ENCODE data around the gene OR2M4. TPM values are rescaled to one million over a fixed set of nuclear protein-coding genes. Genes with fewer than 3 reads are reported as not detected.
"Not testable (repeated sequence)": the region's sequence is repeated elsewhere in the genome, so short reads cannot be mapped to it uniquely, and the experiment has no call there.

The OR2M4 gene
- polyA plus RNA-seq, 2 donors: not detected

GRCh38 chr1:248243204-248243603 is 12.0 kb downstream of the OR2M4 start:
- no peaks in the 10 kb centered on the region for H3K36me3 ChIP-seq (ENCODE audit: control insufficient read depth in 2 of 2, insufficient read depth in 2 of 2, low read length in 1 of 2)
- H3K27ac ChIP-seq (ENCODE audit: low read depth in 2 of 2, low read length in 1 of 2): no peak overlapping the region
- peaks cover 0 to 4% of the 10 kb centered on the region in 2 donors for H3K9me3 ChIP-seq (ENCODE audit: control insufficient read depth in 2 of 2, insufficient read depth in 1 of 2, low read depth in 1 of 2, low read length in 1 of 2)
- peaks cover 0 to 3% of the 10 kb centered on the region in 2 donors for H3K27me3 ChIP-seq (ENCODE audit: control insufficient read depth in 1 of 2, insufficient read depth in 2 of 2, low read length in 2 of 2)
- H3K4me1 ChIP-seq (ENCODE audit: control insufficient read depth in 2 of 2, insufficient read depth in 2 of 2, low read length in 1 of 2): no peaks in the 10 kb centered on the region
- WGBS, 2 donors: 18 to 21% methylated on average over 14 of the region's 14 CpGs
- H3K4me3 ChIP-seq (ENCODE audit: low read depth in 1 of 2, low read length in 2 of 2): no peak overlapping the region

- H3K4me1 ChIP-seq (ENCODE audit: control insufficient read depth in 2 of 2, insufficient read depth in 2 of 2, low read length in 1 of 2); H3K36me3 ChIP-seq (ENCODE audit: control insufficient read depth in 2 of 2, insufficient read depth in 2 of 2, low read length in 1 of 2); H3K9me3 ChIP-seq (ENCODE audit: control insufficient read depth in 2 of 2, insufficient read depth in 1 of 2, low read depth in 1 of 2, low read length in 1 of 2); H3K4me3 ChIP-seq (ENCODE audit: low read depth in 1 of 2, low read length in 2 of 2); H3K27ac ChIP-seq (ENCODE audit: low read depth in 2 of 2, low read length in 1 of 2); H3K27me3 ChIP-seq (ENCODE audit: control insufficient read depth in 1 of 2, insufficient read depth in 2 of 2, low read length in 2 of 2): not testable (repeated sequence)
- WGBS, 2 donors: 62 to 78% methylated on average over 1 of the region's 1 CpG
These were observed 28.1 kb downstream of the OR2M4 start for GRCh38 chr1:248259309-248259708.

GRCh38 chr1:248268178-248268577 is 37.0 kb downstream of the OR2M4 start:
- Histone ChIP-seq H3K27ac (ENCODE audit: low read depth in 2 of 2, low read length in 1 of 2) (no peak overlapping the region), H3K27me3 (ENCODE audit: control insufficient read depth in 1 of 2, insufficient read depth in 2 of 2, low read length in 2 of 2) (no peaks in the 10 kb centered on the region), H3K36me3 (ENCODE audit: control insufficient read depth in 2 of 2, insufficient read depth in 2 of 2, low read length in 1 of 2) (no peaks in the 10 kb centered on the region), H3K9me3 (ENCODE audit: control insufficient read depth in 2 of 2, insufficient read depth in 1 of 2, low read depth in 1 of 2, low read length in 1 of 2) (no peaks in the 10 kb centered on the region), H3K4me3 (ENCODE audit: low read depth in 1 of 2, low read length in 2 of 2) (no peak overlapping the region), H3K4me1 (ENCODE audit: control insufficient read depth in 2 of 2, insufficient read depth in 2 of 2, low read length in 1 of 2) (no peaks in the 10 kb centered on the region)
- 71 to 73% methylated on average over 4 of the region's 4 CpGs for WGBS, 2 donors

DNA sequence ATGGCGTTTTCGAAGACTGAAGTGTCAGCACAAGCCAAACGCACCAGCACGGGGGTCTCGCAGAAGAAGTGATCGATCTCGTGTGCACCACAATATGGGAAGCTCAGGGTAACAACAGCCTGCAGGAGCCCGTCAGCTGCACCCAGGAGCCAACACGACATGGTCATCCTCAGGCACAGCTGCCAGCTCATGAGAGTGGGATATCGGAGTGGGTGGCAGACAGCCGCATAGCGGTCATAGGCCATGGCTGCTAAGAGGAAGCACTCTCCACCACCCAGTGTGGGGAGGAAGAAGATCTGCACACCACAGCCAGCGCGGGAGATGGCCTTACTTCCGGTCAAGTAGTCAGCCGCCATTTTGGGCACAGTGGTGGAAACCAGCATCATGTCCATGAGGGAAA is 42.0 kb downstream of the OR2M4 start:
- 84 to 90% methylated on average over 5 to 13 of the region's 16 CpGs for WGBS, 2 donors
- H3K27me3 ChIP-seq (ENCODE audit: control insufficient read depth in 1 of 2, insufficient read depth in 2 of 2, low read length in 2 of 2); H3K9me3 ChIP-seq (ENCODE audit: control insufficient read depth in 2 of 2, insufficient read depth in 1 of 2, low read depth in 1 of 2, low read length in 1 of 2); H3K27ac ChIP-seq (ENCODE audit: low read depth in 2 of 2, low read length in 1 of 2); H3K36me3 ChIP-seq (ENCODE audit: control insufficient read depth in 2 of 2, insufficient read depth in 2 of 2, low read length in 1 of 2); H3K4me3 ChIP-seq (ENCODE audit: low read depth in 1 of 2, low read length in 2 of 2); H3K4me1 ChIP-seq (ENCODE audit: control insufficient read depth in 2 of 2, insufficient read depth in 2 of 2, low read length in 1 of 2): not testable (repeated sequence)

- Histone ChIP-seq H3K27ac (ENCODE audit: low read depth in 2 of 2, low read length in 1 of 2) (no peak within 1 kb of the TSS), H3K9me3 (ENCODE audit: control insufficient read depth in 2 of 2, insufficient read depth in 1 of 2, low read depth in 1 of 2, low read length in 1 of 2) (no peaks in the 10 kb centered on the region), H3K4me1 (ENCODE audit: control insufficient read depth in 2 of 2, insufficient read depth in 2 of 2, low read length in 1 of 2) (no peaks in the 10 kb centered on the region), H3K27me3 (ENCODE audit: control insufficient read depth in 1 of 2, insufficient read depth in 2 of 2, low read length in 2 of 2) (no peaks in the 10 kb centered on the region), H3K4me3 (ENCODE audit: low read depth in 1 of 2, low read length in 2 of 2) (no peak within 1 kb of the TSS), H3K36me3 (ENCODE audit: control insufficient read depth in 2 of 2, insufficient read depth in 2 of 2, low read length in 1 of 2) (no peaks in the 10 kb centered on the region)
- WGBS, 2 donors: 30 to 36% methylated on average over 1 of the region's 1 CpG
These were observed 46.7 kb downstream of the OR2M4 start, which contains the start of gene OR2T33 for GRCh38 chr1:248277876-248278275. TSS of gene OR2T33 (minus strand) at chr1:248277976. CDS start at chr1:248273814, 4,162 bp downstream.

GRCh38 chr1:248288391-248288790 is 57.2 kb downstream of the OR2M4 start:
- Histone ChIP-seq H3K4me1 (ENCODE audit: control insufficient read depth in 2 of 2, insufficient read depth in 2 of 2, low read length in 1 of 2) (no peaks in the 10 kb centered on the region), H3K36me3 (ENCODE audit: control insufficient read depth in 2 of 2, insufficient read depth in 2 of 2, low read length in 1 of 2) (no peaks in the 10 kb centered on the region), H3K4me3 (ENCODE audit: low read depth in 1 of 2, low read length in 2 of 2) (no peak overlapping the region), H3K27me3 (ENCODE audit: control insufficient read depth in 1 of 2, insufficient read depth in 2 of 2, low read length in 2 of 2) (no peaks in the 10 kb centered on the region), H3K9me3 (ENCODE audit: control insufficient read depth in 2 of 2, insufficient read depth in 1 of 2, low read depth in 1 of 2, low read length in 1 of 2) (no peaks in the 10 kb centered on the region), H3K27ac (ENCODE audit: low read depth in 2 of 2, low read length in 1 of 2) (no peak overlapping the region)
- WGBS, 2 donors: 46 to 55% methylated on average over 6 of the region's 6 CpGs

Other genes starting within 250 kb of the OR2M4 start
- not detected for gene OR2L5, start 217.8 kb upstream of the OR2M4 start, polyA plus RNA-seq
- gene OR2L2, start 201.3 kb upstream of the OR2M4 start, polyA plus RNA-seq: not detected
- not detected for gene OR2L3, start 184.6 kb upstream of the OR2M4 start, polyA plus RNA-seq
- not detected for gene OR2L13, start 136.2 kb upstream of the OR2M4 start, polyA plus RNA-seq
- gene OR2M5, start 86.3 kb upstream of the OR2M4 start, polyA plus RNA-seq: not detected
- gene OR2M2, start 56.6 kb upstream of the OR2M4 start, polyA plus RNA-seq: not detected
- gene OR2M3, start 34.2 kb upstream of the OR2M4 start, polyA plus RNA-seq: not detected
- gene OR2T33, start 46.6 kb downstream of the OR2M4 start, polyA plus RNA-seq: not detected
- gene OR2T12, start 72.0 kb downstream of the OR2M4 start, polyA plus RNA-seq: not detected
- not detected for gene OR2M7, start 93.2 kb downstream of the OR2M4 start, polyA plus RNA-seq
- gene OR14C36, start 117.4 kb downstream of the OR2M4 start, polyA plus RNA-seq: not detected
- not detected for gene OR2T4, start 130.2 kb downstream of the OR2M4 start, polyA plus RNA-seq
- not detected for gene OR2T6, start 144.3 kb downstream of the OR2M4 start, polyA plus RNA-seq
- gene OR2T1, start 171.6 kb downstream of the OR2M4 start, polyA plus RNA-seq: not detected
- gene OR2T2, start 214.2 kb downstream of the OR2M4 start, polyA plus RNA-seq: not detected
- not detected for gene OR2T3, start 241.9 kb downstream of the OR2M4 start, polyA plus RNA-seq